Measurements from ENCODE around the gene CA10.

The CA10 gene

DNA sequence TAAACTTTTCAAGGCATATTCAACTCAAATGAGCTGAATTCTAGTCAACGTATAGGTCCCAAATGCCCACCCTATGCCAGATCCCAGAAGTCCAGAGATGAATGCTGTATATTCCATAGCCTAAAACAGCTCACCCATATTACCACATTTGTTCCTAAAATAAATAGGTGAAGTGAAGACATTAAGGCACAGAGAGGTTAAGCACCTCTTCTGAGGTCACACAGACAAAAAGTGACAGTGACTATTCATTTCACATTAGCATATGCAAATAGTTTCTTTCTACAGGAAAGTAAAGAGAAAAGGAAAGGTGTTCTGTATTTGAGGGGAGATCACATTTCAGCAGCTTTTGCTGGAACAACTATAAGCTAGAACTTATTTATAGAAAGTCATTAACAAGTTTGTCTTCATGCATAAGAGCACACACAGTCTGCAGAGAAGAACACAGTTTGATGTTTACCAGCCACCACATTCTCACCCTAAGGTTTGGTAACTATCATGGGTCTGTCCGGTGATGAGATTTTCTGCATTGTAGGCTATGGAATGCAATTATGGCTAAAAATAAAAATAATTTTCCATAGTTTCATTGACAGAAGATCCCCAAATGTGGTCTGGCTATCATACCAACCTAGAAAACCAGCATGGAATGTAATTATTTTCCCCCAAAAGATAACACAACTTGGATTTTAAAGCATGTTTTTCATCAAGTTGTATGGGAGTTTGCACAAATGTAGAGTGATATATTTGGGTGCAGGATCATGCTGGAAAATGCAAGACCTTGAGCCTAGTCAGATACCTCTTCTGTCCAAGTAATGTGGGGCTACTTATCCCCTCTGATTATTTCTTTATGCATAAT is 496.1 kb downstream of the CA10 start:
- TF ChIP-seq, protein P1, sequence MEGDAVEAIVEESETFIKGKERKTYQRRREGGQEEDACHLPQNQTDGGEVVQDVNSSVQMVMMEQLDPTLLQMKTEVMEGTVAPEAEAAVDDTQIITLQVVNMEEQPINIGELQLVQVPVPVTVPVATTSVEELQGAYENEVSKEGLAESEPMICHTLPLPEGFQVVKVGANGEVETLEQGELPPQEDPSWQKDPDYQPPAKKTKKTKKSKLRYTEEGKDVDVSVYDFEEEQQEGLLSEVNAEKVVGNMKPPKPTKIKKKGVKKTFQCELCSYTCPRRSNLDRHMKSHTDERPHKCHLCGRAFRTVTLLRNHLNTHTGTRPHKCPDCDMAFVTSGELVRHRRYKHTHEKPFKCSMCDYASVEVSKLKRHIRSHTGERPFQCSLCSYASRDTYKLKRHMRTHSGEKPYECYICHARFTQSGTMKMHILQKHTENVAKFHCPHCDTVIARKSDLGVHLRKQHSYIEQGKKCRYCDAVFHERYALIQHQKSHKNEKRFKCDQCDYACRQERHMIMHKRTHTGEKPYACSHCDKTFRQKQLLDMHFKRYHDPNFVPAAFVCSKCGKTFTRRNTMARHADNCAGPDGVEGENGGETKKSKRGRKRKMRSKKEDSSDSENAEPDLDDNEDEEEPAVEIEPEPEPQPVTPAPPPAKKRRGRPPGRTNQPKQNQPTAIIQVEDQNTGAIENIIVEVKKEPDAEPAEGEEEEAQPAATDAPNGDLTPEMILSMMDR (IDR thresholded peaks at IDR 0.05; ENCODE audit: low read depth, low read length), result no peak
- no peak overlapping the region for H3K4me3 ChIP-seq (ENCODE audit: low read depth, low read length)

DNA sequence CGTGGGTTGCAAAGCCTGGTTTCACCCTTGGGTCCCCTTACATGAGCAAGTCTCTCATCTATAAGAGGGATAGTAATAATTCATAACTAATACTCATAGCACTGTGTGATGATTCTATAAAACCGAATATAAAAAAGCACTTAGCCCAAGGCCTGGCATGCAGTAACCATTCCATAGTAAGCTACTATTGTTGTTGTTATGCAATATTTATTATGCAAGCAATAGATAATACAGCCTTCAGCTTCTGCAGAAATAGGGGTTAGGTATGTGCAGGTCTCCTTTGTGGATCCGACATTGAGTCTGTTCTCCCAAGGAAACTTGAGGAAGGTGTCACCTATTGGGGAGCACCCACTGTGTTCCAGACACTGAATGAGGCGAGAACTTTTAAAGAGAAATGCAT is 497.1 kb downstream of the CA10 start:
- H3K4me3 ChIP-seq (ENCODE audit: low read depth, low read length), result no peak overlapping the region
- TF ChIP-seq, protein P1 (IDR thresholded peaks at IDR 0.05; ENCODE audit: low read depth, low read length), result no peak

DNA sequence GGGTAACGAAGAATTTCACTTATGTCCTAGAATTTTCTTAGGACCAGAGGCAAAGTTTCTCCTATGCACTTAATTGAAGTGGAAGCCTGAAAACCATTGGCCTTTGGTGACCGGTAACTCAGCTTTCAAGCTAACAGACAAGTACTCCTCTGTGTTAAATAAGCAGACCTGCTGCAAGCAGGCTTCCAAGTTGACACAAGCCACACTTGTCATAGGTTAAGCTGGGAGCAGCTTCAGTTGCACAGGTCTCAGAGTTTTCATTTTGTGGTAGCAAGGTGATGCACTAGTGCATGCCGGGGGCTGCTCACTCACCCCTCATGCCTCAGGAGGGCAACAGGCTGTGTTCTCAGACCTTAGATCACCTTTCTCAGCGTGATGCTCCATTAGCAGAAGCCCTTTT is 498.2 kb downstream of the CA10 start:
- H3K4me3 ChIP-seq (ENCODE audit: low read depth, low read length), result no peak overlapping the region
- TF ChIP-seq, protein P1 (IDR thresholded peaks at IDR 0.05; ENCODE audit: low read depth, low read length), result no peak

DNA sequence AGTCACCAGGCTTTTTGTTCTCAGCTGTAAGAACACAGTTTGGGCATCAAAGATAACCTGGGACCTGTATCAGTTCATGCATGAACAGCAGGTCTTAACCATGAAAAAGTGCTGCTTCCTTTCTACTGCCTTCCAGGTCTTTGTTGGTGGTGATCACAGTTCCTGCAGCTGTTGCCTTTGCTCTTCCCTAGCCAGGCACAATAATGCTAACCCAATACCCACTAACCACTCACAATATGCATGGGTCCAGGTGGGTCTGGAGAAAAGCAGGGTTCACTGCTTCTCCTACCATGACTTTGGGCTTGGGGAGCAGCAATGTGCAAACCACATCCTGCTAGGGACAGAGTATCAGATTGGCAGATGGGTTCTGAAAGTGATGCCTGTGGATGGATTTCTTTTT is 501.3 kb downstream of the CA10 start:
- H3K4me3 ChIP-seq (ENCODE audit: low read depth, low read length), result no peak overlapping the region
- TF ChIP-seq, protein P1 (IDR thresholded peaks at IDR 0.05; ENCODE audit: low read depth, low read length), result no peak

DNA sequence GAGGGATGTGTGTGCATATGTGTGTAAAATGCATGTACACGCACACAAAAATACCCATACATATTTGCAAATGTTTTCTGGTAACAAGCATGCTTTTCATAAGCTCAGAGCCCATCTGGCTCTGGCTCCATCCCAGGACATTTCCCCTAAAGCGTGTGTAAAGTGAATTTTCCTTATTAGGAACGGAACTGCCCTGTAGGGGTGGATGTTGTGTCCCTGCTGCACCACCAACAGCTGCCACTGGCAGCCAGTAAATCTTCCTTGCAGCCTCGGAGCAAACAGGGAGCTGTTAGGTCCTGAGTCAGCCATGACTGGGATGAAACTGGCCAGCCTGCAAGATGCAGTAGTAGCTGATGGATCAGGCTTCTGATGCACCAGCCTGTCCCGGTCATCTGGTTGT is 504.6 kb downstream of the CA10 start:
- no peak overlapping the region for H3K4me3 ChIP-seq (ENCODE audit: low read depth, low read length)
- TF ChIP-seq, protein P1 (IDR thresholded peaks at IDR 0.05; ENCODE audit: low read depth, low read length), result no peak

DNA sequence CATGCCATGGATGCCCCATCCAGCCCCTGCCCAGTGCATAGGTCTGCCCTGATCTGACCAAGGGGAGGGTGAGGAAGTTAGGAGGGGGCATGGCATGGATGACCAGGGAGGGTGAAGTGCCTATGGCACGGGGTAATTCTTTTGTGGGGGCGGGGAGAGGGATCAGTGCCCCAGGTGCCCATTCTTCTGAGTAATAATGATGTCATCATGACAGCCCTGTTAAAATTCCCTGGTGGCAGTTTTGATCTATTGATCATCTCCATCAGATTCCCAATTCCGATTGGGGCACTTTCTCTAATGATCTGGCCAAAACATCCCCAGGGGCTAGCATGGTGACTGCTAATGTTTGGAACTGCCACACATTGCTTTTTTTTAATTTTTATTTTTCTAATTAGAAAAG is 506.0 kb downstream of the CA10 start:
- no peak overlapping the region for H3K4me3 ChIP-seq (ENCODE audit: low read depth, low read length)
- TF ChIP-seq, protein P1 (IDR thresholded peaks at IDR 0.05; ENCODE audit: low read depth, low read length), result no peak

DNA sequence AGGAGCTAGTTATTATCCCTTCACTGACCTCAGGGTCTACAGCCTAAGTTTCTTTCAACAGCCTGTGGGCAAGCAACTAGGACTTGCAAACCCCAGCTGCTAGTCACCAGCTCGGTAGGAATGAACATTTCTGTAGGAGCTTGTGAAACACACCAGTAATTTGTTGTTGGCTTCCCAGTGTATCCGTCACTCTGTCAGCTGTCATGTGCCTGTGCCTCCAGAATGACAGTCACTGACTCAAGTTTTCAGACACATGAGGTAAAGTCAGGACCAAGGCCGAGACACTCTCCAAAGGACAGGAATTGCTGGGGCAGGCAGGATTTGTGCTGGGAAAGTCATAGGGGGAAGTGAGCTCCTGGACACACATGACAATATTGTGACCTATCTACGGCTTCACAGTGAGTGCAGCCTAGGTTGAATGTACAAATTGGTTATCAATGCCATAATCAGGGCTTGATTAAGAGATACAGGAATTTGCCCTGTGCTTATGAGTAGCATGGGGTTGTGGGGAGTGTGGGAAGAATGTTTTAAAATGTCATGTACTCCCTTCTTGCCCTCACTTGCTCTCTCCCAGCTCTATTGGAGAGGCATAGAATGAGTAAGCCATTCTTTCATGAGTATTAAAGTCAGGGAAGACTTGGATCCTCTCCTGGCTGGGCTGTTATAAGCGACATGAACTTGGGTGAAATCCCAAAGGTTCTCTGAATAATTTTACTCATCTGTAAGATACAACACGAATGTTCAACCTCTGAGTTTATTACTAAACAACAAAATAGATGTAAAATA is 506.8 kb downstream of the CA10 start:
- H3K4me3 ChIP-seq (ENCODE audit: low read depth, low read length), result no peak overlapping the region
- TF ChIP-seq, protein P1 (IDR thresholded peaks at IDR 0.05; ENCODE audit: low read depth, low read length), result no peak

Measured in WI38 (cell line).